Non-pigmented ciliary epithelial cell (primary cell): Measurements from ENCODE around the gene ALKBH8.
"Not testable (repeated sequence)": the region's sequence is repeated elsewhere in the genome, so short reads cannot be mapped to it uniquely, and the experiment has no call there.

Experiments used
- DNase-seq: peaks from one replicate; pipeline ENCODE4 v3.0.0-alpha.2; 2010; ENCODE audit warnings: low read depth

ALKBH8 gene

GRCh38 chr11:107576497-107577345 is 11.2 kb upstream of the ALKBH8 start:
- DNase-seq: not testable (repeated sequence)

DNA sequence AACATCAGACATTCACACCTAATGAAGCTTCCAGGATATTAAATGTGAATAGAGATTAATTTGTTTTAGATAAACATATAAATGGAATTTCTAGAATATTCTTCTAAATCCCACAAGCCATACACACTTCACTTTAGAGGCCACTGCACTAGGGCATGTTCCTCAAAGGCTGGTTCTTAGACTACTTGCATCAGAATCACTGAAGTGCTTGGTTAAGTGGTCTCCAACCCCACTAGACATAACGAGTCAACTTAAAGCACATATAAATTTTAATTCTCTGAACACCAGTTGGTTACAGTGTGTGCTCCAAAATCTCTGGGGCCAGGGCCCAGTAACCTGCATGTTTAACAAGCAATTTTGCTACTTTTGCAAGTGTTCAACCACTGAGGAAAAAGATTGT is 7.9 kb upstream of the ALKBH8 start:
- DNase-seq: no peak

DNA sequence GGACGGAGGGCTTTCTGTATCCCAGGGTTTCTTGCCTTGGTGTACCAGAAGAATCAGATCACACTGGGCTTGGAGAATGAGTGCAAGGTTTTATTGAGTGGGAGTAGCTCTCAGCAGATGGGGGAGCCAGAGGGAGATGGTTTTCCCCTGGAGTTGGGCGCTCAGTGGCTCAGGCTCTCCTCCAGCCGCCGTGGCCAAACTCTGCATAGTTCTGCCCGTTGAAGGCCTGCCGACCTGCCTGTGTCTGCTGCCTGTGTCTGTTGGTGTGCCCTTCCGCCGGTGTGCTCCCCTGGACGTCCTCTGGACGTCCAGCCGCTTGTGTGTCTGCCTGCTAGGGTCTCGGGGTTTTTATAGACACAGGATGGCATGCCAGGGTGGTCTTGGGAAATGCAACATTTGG is 4.5 kb upstream of the ALKBH8 start:
- no peak for DNase-seq

DNA sequence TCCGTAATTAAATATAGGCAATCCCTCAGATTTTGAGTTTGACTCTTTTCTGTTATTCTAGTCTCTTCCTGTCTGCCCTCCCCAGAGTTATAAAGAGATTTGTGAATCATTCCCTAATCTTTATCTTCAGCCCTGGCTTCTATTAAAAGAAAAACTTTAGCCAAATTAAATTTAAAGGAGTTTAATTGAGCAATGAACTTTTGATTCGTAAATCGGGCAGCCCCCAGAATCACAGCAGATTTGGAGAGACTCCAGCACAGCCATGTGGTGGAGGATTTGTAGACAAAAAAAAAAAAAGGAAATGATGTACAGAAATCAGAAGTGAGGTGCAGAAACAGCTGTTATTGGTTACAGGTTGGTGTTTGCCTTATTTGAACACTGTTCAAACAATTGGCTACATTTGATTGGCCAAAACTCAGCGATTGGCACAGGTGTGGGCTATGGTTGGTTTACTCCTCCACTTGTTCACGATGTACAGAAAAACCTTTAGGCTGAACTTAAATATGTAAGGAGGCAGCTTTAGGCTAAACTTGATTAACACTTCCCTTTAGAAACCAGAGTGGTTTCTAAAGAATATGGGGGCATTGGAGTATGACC is 2.3 kb upstream of the ALKBH8 start:
- DNase-seq: no peak

DNA sequence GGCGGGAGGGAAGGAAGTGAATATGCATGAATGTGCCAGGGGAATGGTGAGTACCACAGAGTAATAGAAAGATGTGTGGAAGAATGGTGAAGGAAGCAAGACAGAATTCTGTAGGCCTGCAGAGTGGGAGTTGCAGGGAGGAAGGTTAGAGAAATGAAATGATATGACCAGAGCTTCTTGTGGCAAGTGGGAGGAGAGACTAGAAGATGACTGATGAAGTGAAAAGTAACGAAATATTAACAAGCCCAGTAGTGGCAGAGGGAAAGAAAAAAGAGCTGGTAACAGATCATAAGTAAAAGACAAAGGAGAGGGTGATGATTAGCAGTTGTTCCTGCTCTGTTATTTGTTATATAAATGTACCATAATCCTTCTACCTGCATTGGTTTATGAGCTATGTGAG is 1.0 kb upstream of the ALKBH8 start:
- no peak for DNase-seq

DNA sequence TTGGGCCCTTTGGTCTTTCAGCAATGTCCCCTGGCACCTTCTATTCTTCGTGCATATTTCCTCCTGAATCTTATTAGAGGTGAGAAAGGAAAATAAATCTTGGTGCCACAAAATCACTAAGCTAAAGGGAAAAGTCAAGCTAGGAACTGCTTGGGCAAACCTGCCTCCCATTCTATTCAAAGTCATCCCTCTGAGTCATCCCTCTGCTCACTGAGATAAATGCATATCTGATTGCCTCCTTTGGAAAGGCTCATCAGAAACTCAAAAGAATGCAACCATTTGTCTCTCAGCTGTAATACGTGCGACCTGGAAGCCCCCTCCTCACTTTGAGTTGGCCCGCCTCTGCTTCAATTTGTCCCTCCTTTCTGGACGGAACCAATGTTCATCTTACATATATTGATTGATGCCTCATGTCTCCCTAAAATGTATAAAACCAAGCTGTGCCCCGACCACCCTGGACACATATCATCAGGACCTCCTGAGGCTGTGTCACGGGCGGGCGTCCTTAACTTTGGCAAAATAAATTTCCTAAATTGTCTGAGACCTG is 493 bp upstream of the ALKBH8 start:
- not testable (repeated sequence) for DNase-seq

GRCh38 chr11:107564877-107565218 is 687 bp downstream of the ALKBH8 start:
- DNase-seq: no peak

- no peak for DNase-seq
Observed at GRCh38 chr11:107563702-107564101, 1.8 kb downstream of the ALKBH8 start.

- peak; percentile 83 for DNase-seq
Observed at GRCh38 chr11:107562647-107563208, 2.8 kb downstream of the ALKBH8 start.

DNA sequence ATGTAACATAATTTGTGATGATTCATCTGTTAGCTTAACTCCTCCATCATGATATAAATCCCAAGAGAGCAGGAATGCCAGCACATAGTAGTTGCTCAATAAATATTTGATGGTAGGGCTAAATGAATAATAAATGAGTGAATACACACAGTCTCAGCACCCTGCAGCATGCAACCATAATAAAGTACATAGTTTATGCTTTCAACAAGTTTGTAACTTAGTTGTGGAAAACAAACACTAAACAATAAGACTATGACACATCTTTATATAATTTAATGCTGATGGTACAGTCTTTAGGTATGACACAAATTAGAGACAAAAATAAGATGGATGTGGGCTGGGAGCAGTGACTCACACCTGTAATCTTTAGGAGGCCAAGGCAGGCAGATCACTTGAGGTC is 3.8 kb downstream of the ALKBH8 start:
- no peak for DNase-seq

GRCh38 chr11:107550304-107550703 is 15.2 kb downstream of the ALKBH8 start:
- DNase-seq: no peak

GRCh38 chr11:107549954-107550285 is 15.6 kb downstream of the ALKBH8 start:
- DNase-seq: no peak

- DNase-seq: no peak
Observed at GRCh38 chr11:107549253-107549953, 16.1 kb downstream of the ALKBH8 start.

DNA sequence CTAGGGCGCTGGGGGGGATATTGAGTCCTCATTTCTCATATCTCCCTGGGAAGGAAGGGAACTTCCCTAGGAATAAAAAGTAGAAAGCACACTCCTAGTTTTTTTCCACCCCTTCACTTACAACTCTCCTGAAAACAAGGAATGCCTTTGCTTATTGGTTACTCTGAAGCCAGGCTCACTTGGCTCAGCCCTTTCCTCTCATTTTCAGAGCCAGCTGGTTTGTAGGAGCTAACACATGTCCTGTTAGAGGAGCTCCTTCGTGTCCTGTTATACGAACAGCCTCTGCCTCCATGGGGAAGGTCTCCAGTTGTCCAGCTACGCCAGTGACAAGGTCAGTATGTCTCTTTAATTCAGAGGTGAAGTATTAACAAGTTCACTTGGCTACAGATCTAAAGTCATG is 17.6 kb downstream of the ALKBH8 start:
- no peak for DNase-seq

DNA sequence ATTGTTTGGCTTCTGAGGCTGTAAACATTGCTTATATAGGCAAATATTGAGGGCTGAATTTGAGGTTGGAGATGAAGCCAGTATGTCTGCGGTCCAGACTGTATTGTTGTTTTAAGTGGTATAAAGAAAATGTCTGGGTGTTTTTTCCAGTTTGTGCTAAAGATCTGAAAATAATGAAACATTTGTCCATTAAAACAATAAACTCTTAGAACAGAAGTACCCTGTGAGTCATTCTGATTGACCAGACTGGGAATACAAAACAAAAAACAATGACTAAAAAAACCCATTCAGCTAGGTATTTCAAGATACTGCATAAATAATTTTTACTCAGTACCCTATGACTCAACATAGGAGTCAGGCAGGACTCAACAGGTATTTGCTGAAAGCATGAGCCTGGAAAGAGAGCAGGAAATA is 20.4 kb downstream of the ALKBH8 start:
- DNase-seq: peak; percentile 74

DNA sequence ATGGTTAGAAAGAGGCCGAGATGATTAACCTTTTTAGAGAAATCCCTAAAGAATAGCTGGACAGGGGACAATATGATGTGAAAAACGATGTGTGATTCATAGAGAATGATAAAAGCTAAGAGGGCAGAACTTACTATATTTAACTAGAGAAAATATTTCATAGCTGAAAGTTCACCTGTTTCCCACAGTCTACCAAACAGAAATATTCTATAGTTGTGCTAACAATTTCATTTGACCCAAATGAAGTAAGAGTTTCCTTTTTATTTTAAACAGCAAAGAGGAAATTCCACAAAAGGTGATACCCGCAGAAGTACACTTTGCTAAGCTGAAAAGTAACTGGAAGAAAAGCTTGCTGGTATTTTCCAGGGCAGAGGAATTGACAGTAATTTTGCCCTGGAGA is 26.7 kb downstream of the ALKBH8 start:
- no peak for DNase-seq

DNA sequence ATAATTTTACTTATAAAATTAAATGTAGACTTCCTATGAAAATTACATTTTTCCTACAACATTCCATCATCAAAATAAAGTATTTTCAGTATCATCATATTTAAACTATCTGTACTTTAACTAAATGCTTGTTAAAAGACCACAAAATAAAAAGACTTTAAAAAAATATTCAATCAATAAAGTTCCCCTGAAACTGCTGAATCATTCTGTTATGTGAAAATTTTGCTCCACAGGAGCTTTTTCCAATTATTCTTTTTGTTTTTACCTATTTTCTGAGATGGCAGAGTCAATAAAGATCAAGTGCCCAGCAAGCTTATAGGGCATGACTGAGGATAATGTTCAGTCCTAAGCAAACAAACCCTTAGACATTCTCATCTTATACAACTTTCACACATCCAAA is 27.3 kb downstream of the ALKBH8 start:
- no peak for DNase-seq

DNA sequence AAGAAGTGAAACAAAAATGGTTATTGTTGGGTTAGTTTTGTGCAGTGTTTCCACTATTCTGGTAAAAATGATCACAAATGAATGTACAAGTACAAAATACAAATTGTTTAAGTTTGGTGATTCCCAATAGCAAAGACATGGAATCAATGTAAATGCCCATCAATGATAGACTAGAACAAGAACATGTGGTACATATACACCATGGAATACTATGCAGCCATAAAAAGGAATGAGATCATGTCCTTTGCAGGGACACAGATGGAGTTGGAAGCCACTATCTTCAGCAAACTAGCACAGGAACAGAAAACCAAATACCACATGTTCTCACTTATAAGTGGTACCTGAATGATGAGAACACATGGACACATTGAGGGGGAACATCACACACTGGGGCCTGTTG is 28.4 kb downstream of the ALKBH8 start:
- not testable (repeated sequence) for DNase-seq

DNA sequence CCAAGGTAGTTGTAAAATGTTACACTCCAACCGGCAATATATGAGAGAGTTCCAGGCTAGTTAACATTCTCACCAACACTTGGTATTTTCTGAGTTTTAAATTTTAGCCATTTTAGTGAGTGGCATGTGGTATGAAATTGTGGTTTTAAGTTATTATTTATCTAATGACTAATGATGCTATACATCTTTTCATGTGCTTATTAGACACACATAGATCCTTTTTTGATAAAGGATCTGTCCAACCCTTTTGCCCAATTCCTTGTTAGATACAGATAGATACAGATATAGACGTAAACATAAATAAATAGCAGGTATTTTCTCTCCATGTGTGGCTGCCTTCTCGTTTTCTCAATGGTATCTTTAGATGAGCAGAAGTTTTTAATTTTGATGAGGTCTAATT is 39.3 kb downstream of the ALKBH8 start:
- no peak for DNase-seq

- DNase-seq: no peak
Observed at GRCh38 chr11:107508858-107509244, 56.7 kb downstream of the ALKBH8 start.

DNA sequence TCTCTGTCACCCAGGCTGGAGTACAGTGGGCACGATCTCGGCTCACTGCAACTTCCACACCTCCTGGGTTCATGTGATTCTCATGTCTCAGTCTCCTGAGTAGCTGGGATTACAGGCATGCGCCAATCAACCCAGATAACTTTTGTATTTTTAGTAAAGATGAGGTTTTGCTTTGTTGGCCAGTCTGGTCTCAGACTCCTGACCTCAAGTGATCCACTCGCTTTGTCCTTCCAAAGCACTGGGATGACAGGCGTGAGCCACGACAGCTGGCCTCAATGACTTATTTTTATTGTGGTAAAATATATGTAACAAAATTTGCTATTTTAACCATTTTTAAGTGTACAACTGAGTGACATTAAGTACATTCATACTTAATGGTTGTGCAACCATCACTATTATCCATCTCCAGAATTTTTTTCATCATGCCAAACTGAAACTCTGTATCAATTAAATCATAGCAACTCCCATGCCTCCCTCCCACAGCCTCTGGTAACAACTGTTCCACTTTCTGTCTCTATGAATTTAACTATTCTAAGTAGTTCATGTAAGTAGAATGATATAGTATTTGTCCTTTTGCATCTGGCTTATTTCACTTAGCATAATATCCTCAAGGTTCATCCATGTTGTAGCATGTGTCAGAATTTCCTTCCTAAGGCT is 57.2 kb downstream of the ALKBH8 start:
- no peak for DNase-seq

DNA sequence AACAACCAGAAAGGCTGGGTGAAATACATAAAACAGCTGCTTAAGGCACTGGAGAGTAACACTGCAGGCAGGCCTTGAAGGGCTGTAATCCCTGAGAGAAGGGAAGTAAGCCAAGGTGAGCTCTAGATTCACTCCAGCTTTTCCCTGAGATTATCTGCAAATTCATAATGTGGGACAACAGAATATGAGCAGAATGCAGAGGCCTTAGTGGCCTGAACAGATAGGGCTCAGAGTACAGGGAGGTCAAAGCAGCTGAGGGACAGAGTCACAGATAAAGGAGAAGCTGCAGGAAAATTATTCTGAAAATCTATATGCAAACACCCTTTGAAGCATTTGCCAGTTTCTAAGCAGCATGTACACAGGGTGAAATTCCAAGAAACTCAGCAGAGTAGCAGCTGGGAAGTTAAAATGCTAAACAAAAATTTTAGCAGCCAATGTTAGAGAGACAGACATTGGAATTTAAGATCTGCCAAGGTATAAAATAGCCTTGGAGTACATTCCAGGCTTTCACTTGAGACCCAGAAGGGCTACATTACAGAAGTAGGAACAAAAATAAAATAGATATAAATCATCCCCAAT is 59.8 kb downstream of the ALKBH8 start:
- no peak for DNase-seq
